Measurements from ENCODE around the gene EPHA4.

Gene EPHA4

DNA sequence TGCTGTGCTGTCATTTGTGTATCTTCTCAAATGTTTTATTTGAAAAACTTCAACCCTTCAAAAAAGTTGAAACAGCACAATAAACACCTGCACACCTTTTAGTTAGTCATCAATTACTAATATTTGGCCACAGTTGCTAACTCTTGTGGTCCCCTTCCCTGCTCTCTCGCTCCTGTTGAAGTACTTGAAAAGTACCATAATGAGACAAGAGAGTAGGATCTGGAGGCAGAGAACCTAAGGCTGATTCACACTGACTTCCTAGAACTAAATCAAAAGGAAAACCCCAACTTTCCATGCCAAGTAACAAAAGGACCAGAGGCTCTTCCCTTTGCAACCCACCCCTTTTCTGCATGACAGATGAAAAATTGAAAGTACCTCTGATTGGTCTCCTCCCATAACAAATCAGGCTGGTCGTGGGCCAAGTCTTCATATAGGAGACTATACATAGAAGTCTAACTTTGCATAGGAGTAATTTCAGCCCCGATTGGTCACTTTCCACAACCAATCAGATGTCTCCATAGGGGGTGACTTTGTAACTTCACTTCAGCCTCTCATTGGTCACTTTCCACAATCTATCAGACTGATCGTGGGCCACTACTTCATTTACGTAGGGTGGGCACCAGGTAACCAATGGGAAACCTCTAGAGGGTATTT, 179.7 kb downstream of the EPHA4 start:
- no peak for DNase-seq
- in situ Hi-C loops (cut with HindIII; ENCODE audit: low pct_ligation_motif_present, low pct_unique_long_range_greater_than_20kb, low sequenced_read_pairs), result no loop called here

DNA sequence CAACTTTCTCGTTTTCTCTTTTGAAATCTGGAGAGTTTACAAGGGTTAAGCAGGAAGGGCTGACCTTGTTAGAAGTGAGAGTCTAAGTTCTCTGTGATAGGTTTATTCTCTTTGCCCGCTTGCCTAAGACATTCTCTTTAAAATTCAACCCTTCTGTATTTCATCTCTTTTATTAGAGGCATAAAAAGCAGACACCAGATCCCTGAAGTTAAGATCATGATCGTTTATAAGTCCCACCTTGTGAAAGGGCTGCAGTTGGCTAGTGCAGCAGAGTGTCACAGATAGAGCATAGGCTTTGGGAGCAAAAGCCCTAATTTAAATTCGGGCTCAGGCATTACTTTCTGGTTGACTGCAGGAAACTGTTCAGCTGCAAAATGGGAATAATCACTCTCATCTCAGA, 181.2 kb downstream of the EPHA4 start:
- in situ Hi-C loops (cut with HindIII; ENCODE audit: low pct_ligation_motif_present, low pct_unique_long_range_greater_than_20kb, low sequenced_read_pairs), result no loop called here
- no peak for DNase-seq

DNA sequence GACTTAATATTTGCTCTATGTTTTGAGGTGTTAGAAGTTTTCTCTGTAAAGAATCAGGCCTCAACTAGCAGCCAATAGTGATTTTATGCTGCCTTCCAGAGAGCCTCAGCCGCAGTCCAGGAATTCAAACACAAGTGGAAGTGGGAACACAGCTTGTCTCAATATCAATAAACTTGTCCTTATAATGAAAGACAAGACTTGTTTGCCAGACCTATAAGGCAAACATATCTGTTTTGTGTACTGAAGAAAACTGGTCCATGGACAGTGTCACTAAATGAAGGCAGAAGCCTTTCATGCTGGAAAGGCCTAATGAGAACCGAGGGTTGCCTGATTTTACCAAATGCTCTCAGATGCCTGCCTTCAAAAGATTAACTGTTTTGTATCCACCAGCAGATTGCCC, 182.2 kb downstream of the EPHA4 start:
- in situ Hi-C loops (cut with HindIII; ENCODE audit: low pct_ligation_motif_present, low pct_unique_long_range_greater_than_20kb, low sequenced_read_pairs), result no loop called here
- DNase-seq, result no peak

DNA sequence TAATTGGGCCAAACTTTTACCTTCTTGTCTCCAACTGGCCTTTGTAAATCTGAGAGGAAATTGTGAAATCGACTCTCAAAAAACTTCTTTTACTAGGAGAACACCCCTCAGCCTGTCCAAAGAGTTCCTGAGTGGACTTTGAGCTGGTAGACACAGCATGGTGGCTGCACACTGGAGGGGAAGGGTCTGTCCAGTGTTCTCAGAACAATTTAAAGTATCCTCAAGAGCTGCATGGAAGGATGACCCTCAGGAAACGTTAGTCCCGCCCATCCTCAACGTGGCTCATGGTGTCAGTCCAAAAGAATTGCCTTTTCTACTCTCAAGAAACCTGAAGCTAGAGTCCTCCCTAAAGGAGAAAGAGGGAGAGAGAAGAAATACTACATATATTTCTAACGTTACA, 182.7 kb downstream of the EPHA4 start:
- in situ Hi-C loops (cut with HindIII; ENCODE audit: low pct_ligation_motif_present, low pct_unique_long_range_greater_than_20kb, low sequenced_read_pairs), result no loop called here
- DNase-seq, result no peak

DNA sequence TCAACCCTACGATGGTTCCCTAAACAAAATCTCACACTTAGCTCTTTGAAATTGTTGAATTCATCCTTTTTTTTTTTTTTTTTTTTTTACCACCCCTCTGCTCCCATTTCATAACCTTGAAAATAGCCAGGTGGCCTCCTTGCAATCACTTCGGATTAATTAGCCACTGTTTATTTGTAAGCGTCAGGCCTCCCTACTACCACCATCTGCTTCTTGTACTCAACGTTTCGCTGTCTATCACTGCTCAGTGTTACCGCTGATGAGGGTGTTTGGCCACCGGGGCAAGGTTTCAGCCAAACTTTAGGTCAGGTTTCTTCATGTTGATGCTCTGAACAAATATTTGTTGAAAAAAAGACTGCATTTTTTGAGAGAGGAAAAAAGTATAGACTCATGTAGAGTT, 183.2 kb downstream of the EPHA4 start:
- in situ Hi-C loops (cut with HindIII; ENCODE audit: low pct_ligation_motif_present, low pct_unique_long_range_greater_than_20kb, low sequenced_read_pairs), result no loop called here
- no peak for DNase-seq

DNA sequence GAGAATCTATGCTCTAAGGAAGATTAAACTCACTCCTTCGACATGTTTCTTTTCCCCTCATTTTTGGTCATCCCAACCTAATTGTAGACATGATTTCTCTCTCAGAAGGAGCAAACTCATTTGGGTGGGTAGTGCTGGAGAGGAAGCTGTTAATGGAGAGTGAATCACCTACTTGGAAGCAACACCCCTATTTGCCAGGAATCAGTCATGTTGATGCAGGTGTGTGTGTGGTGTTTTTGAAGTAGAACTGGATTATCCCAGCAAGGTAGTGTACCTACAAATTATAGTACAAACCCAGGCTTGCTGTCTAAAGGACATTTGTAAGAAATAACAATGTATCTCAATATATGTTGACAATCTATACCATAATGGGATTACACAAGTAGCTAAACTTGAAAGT, 186.4 kb downstream of the EPHA4 start:
- DNase-seq, result no peak
- in situ Hi-C loops (cut with HindIII; ENCODE audit: low pct_ligation_motif_present, low pct_unique_long_range_greater_than_20kb, low sequenced_read_pairs), result no loop called here

DNA sequence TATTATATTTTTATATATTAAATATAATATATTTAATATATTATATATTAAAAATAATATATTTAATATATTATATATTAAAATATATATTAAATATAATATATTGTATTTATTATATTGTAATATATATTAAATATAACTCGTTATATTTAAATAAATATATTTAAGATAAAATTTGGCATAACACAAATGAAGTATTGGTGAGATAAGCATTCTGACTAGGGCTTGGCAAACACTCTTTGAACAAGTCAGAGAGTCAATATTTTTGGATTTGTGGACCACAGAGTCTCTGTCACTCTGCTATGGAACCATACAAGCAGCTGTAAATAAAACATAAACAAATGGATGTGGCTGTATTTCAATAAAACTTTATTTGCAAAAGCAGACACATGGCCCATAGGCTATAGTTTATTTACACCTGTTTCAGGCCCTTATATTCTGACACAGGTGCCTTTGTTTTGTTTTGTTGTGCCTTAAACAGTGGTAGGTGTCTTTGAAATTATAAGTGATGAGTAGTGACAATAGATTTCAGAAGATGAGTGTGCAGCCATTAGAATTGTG, 190.1 kb downstream of the EPHA4 start:
- in situ Hi-C loops (cut with HindIII; ENCODE audit: low pct_ligation_motif_present, low pct_unique_long_range_greater_than_20kb, low sequenced_read_pairs), result no loop called here
- DNase-seq, result no peak

DNA sequence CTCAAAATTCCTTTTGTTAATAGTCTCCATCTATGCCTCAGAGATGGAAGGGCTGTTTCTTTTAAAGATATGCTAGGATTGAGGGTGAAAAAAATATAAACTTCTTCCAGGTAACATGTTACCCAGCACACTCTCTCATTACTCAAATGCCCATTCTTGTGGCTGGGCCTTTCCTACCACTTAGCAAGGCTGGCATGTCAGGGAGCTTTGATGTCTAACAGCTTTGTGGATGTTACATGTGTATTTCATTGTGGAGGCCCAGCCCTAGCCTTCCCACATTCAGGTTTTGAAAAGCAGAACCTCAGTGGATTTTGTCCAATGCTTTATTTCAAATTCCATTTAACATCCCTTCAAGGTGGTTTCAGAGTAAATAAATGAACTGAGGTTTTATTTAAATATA, 191.4 kb downstream of the EPHA4 start:
- in situ Hi-C loops (cut with HindIII; ENCODE audit: low pct_ligation_motif_present, low pct_unique_long_range_greater_than_20kb, low sequenced_read_pairs), result no loop called here
- no peak for DNase-seq

DNA sequence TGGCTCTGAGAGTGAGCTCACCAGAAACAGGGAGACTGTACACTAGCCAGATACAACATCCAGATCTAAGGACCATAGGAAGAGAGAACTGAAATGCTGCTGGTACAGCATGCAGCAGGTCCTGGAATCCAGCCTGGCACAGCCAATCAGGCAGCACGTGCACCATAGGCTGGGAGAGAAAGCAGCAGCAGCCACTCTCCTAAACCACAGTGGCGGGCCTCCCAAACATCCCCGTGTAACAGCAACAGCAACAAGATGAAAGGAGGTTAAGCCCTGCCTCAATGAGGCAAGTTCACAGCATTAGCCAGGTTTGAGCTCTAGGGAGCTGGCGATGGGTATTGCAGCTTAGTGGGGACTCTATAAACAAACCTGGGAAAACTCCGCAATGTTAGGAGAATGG, 192.0 kb downstream of the EPHA4 start:
- in situ Hi-C loops (cut with HindIII; ENCODE audit: low pct_ligation_motif_present, low pct_unique_long_range_greater_than_20kb, low sequenced_read_pairs), result no loop called here
- no peak for DNase-seq

DNA sequence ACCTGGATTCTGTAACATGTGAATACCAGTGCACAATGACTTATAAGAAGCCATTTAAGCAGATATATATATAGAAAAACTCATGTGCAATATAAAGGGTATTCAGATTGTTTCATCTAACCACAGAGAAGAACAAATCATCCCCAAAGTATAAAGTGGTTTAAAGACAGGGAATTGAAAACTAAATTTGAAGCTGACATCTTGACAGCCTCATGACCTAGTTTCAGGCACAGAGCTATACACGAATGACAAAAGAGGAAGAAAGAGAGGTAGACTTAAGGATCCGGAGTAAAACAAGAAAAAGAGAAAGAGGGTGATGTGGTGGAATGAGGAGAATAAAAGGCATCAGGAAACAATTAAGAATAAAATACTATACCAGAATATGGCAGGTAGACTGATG, 194.5 kb downstream of the EPHA4 start:
- in situ Hi-C loops (cut with HindIII; ENCODE audit: low pct_ligation_motif_present, low pct_unique_long_range_greater_than_20kb, low sequenced_read_pairs), result no loop called here
- no peak for DNase-seq

DNA sequence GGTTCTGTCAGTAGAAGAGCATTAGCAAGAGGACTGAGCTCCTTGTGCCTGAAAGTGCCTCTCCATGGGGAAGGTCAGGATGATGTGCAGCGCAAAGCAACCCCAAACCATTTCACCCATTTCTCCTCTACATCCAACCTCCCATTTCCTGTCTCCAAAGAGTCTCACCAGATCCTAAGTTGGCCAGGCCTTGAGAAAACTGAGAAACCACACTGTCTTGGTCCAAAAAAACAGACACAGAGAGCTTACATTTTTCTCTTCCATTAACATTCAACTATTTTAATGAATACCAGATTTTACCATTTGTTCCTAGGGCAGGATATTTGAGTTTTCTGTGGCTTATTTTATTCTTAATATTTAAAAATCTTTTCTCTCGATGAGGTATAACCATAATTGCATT, 195.0 kb downstream of the EPHA4 start:
- in situ Hi-C loops (cut with HindIII; ENCODE audit: low pct_ligation_motif_present, low pct_unique_long_range_greater_than_20kb, low sequenced_read_pairs), result no loop called here
- no peak for DNase-seq

DNA sequence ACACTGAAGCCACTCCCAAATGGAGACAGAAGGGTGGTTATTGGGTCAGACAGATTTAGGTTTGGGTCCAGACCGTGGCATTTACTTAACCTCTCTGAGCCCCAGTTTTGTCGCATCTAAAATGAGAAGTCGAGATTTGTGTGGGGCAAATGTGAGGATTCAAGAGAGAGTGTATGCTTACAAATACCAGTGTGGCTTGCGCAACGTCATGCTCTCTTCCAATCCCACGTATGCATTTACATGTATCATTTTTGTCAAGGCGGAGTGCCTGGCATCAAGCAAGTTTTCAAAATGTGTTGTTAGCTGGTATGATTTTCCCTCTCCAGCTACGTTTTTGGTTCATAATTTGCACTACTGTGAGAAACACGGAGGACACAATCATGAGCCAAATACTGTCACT, 197.9 kb downstream of the EPHA4 start:
- in situ Hi-C loops (cut with HindIII; ENCODE audit: low pct_ligation_motif_present, low pct_unique_long_range_greater_than_20kb, low sequenced_read_pairs), result no loop called here
- no peak for DNase-seq

DNA sequence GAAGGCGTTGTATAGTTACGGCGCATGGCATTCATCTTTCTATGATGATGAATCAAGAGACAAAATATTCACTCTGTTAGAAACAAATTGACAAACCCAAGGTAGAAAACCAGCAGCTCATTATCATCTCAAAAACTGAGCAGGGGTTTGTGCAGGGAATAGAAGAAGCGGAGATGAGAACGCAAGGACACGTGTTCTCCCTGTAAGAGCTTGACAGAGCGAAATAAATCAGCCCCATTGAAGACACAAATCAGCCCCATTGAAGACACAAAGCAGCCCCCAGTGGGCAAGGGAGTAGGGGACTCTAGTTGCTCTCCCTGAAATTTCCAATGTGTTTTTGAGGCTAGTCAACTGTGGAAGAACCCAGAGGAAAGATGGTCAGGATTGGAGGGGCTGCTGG, 199.2 kb downstream of the EPHA4 start:
- no peak for DNase-seq
- in situ Hi-C loops (cut with HindIII; ENCODE audit: low pct_ligation_motif_present, low pct_unique_long_range_greater_than_20kb, low sequenced_read_pairs), result no loop called here

DNA sequence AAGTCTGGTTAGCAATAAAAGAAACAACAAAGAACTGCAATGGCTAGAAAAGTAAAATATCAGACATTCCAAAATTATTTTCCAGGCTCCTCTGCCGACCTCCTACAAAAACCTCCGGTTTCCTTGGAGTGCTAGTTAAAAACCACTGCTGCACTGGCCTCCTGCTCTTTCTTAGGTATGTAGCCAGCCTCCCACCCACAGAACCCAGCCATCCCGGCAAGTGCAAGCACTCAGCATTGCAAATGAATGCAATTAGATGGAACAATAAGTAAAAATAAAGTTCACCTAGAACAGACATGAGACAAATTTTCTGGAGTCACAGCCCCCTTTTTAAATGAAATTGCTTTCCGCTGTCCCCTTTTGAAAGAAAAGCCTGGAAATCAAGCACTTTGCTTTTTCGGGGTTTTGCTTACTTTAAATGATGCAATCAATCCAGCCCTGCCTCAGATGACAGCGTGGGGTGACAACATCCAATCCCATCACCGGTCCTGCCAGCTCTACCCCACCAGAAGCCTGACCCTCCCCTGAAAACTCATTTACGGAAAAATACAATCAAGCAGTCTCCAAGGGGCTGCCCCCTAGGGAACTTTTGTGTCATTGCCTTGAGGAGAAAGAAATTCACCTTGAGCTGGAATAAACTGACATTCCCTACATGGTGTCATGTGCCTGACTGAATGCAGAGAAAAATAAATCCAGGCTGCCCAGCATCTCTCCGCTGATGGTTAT, 199.8 kb downstream of the EPHA4 start:
- DNase-seq, result peak; percentile 19
- in situ Hi-C loops (cut with HindIII; ENCODE audit: low pct_ligation_motif_present, low pct_unique_long_range_greater_than_20kb, low sequenced_read_pairs), result no loop called here

DNA sequence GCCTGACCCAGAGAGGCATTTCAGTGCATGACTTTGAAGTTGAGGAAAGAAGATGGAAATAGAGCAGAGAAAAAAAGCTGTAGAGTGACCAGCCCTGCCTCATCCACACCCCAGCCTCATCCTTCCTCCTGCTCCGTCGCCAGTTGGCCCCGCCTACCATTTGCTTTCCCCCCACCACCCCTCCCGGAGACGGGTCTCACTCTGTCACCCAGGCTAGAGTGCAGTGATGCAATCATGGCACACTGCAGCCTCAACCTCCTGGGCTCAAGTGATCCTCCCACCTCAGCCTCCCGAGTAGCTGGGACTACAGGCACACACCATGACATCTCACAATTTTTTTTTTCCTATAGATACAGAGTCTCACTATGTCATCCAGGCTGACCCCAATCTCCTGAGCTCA, 200.8 kb downstream of the EPHA4 start:
- in situ Hi-C loops (cut with HindIII; ENCODE audit: low pct_ligation_motif_present, low pct_unique_long_range_greater_than_20kb, low sequenced_read_pairs), result no loop called here
- no peak for DNase-seq

DNA sequence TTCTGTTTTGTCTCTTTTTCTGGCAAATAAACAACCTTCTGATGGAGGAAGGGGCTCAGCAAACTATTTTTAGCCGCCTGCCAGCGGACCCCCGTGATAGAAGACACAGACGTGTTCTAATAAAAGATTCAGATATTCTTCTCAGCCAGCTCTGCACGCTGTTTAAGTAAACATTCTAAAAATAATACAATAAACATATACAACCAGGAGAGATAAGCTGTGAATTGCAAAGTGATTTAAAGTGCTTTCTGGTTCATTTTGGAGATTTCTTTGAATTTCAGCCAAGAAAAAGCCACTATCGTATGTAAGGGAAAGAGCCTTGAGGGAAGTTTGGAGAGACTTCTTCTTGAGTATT, 201.3 kb downstream of the EPHA4 start:
- in situ Hi-C loops (cut with HindIII; ENCODE audit: low pct_ligation_motif_present, low pct_unique_long_range_greater_than_20kb, low sequenced_read_pairs), result no loop called here
- DNase-seq, result no peak

DNA sequence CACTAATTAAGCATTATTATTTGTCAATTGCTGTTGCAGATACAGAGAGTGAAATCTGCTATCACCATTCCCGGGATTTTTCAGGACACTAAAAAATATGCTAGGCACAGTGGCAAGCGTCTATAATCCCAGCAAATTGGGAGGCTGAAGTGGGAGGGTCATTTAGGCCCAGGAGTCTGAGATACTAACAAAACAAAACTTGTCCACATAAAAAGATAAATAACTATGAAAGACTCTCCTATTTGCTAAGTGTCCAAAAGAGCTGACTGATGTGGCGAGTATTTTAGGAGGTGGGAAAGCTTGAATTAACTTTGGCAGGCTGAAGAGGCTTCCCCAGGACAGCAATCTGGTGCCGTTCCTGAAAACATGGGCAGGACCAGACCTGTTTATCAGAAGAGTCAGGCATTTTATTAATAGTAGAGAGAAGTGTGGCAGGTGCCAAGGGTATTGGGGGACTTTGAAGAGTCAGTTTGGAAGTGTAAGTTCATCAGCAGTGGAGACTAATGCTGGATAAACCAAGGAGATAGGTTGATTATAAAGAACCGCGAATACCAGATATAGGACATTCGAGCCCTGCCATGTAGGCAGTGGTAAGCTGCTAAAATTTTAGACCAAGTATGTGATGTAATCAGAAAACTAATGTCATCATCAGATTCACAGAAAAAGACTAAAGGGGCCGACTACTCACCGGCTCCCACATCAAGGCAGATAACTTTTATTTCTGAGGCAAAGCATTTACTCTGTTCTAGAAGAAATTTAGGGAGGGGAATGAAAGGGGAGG, 201.8 kb downstream of the EPHA4 start:
- in situ Hi-C loops (cut with HindIII; ENCODE audit: low pct_ligation_motif_present, low pct_unique_long_range_greater_than_20kb, low sequenced_read_pairs), result no loop called here
- DNase-seq, result no peak
